ENCODE results near the gene SYNE3. TPM values are rescaled to one million over a fixed set of nuclear protein-coding genes. Genes with fewer than 3 reads are reported as not detected.

The SYNE3 gene
- total and polyA plus RNA-seq, 10 of the 15 experiments (the other 5 are each of a cell fraction or from before 2014, with no cell fraction given) = 1.4 to 44.1 (median 13.4) TPM

DNA sequence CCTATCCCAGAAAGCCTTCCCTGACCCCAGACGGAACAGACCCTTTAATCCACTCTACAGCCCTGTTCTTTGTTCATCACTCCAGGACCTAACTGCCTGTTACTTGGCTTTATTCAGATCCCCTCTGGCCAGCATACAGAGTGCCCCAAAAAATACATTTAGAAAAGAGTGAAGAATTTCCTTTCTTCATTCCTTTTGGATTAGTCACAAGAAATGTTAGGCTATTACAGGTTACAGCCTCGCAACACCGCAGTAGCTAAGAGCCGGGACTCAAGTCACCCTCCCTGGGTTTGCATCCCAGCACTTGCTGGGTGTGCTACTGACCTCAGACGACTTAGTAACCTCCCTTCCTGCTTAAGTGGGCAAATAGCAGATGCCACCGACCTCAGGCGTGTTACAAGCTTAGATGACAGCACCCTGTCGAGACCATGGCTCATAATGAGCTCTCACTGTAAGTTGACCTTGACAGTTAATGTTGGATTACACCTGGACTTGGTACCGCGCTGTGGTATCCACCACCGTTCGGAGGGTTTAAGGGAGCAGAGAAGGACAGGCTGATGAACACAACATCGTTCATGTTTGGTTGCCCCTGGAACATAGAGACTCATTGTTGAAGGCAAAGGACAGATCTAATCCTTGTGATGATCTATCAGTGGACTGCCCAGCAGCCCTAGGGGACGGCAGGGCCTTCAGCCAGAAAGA lies 31.3 kb upstream of the SYNE3 start (continued):
- no peak for TF ChIP-seq JUND (IDR thresholded peaks at IDR 0.05; ENCODE audit: low read depth, low read length)
- TF ChIP-seq KLF5 (IDR thresholded peaks at IDR 0.05; ENCODE audit: partially characterized antibody) = no peak
- TF ChIP-seq, protein P1, sequence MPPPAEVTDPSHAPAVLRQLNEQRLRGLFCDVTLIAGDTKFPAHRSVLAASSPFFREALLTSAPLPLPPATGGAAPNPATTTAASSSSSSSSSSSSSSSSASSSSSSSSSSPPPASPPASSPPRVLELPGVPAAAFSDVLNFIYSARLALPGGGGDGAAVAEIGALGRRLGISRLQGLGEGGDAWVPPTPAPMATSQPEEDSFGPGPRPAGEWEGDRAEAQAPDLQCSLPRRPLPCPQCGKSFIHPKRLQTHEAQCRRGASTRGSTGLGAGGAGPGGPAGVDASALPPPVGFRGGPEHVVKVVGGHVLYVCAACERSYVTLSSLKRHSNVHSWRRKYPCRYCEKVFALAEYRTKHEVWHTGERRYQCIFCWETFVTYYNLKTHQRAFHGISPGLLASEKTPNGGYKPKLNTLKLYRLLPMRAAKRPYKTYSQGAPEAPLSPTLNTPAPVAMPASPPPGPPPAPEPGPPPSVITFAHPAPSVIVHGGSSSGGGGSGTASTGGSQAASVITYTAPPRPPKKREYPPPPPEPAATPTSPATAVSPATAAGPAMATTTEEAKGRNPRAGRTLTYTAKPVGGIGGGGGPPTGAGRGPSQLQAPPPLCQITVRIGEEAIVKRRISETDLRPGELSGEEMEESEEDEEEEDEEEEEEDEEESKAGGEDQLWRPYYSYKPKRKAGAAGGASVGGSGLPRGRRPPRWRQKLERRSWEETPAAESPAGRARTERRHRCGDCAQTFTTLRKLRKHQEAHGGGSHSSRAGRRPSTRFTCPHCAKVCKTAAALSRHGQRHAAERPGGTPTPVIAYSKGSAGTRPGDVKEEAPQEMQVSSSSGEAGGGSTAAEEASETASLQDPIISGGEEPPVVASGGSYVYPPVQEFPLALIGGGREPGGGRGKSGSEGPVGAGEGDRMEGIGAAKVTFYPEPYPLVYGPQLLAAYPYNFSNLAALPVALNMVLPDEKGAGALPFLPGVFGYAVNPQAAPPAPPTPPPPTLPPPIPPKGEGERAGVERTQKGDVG (CRISPR knock-in tag; IDR thresholded peaks at IDR 0.05) = no peak

DNA sequence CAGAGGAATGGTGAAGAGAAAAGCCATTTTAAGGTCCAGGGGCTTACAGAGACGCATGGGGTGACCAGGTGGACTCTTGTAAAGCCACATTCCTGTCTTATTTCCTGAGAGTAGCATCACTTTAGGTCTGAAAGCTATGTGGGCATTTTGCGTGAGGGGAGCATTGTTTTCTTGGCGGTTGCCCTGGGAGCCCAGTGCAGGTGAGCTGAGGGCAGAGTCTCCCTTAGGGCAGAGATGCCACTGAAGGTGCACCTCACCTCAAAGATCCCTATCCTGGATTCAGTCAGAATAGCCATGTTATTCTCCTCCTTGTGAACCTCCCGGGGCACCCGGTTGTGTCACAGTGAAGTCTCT lies 30.8 kb upstream of the SYNE3 start:
- Histone ChIP-seq H3K4me1 (ENCODE audit: control insufficient read depth, insufficient read depth, low read length) (no peaks in the 10 kb centered on the region), H3K79me2 (ENCODE audit: control insufficient read depth, insufficient read depth, low read length) (peaks cover 2% of the 10 kb centered on the region), H3K4me3 (no peak overlapping the region), H3K27ac (ENCODE audit: control insufficient read depth, insufficient read depth) (no peak overlapping the region), H3K36me3 (ENCODE audit: control insufficient read depth in 2 of 2, insufficient read depth in 2 of 2, low read length in 1 of 2) (peaks cover 0 to 4% of the 10 kb centered on the region in 2 experiments; a peak in 3 of 4 replicates), H3K9me3 (replicated peaks; ENCODE audit: control insufficient read depth, insufficient read depth, low read length) (no peaks in the 10 kb centered on the region), H2AFZ (ENCODE audit: control insufficient read depth, low read depth, low read length) (no peak overlapping the region), H3K9ac (ENCODE audit: control insufficient read depth, insufficient read depth, low read length) (no peak overlapping the region), H4K20me1 (ENCODE audit: control insufficient read depth, insufficient read depth) (no peaks in the 10 kb centered on the region), H3K27me3 (replicated peaks in 1 of 2; ENCODE audit: control insufficient read depth in 2 of 2, insufficient read depth in 2 of 2, low read length in 1 of 2) (no peaks in the 10 kb centered on the region), H3K4me2 (ENCODE audit: control insufficient read depth, insufficient read depth) (no peak overlapping the region)
- intact Hi-C loops (cut with micrococcal nuclease; ENCODE audit: unreplicated experiment) = no loop called here
- ChIA-PET RAD21 (ENCODE audit: unreplicated experiment) (interaction anchor here (0.6 to 1.2 kb wide), 3 partner anchors 12 to 21 kb away, joined by 3 to 4 read pairs (median 3); no protein-coding TSS in a partner anchor), SMC1A (ENCODE audit: uncharacterized antibody, unreplicated experiment) (interaction anchor here (0.8 to 2.9 kb wide), 2 partner anchors 11 to 226 kb away, joined by 3 to 12 read pairs; no protein-coding TSS in a partner anchor), POLR2A (no interaction called here), CTCF (interaction anchor here (0.8 to 1.4 kb wide), 4 partner anchors 13 to 227 kb away, joined by 3 to 6 read pairs (median 4); no protein-coding TSS in a partner anchor)
- in situ Hi-C loops (cut with MboI) = no loop called here
- TF ChIP-seq RAD21 (IDR thresholded peaks at IDR 0.05; ENCODE audit: insufficient read depth, low read depth, low read length) (no peak), BRCA1 (IDR thresholded peaks at IDR 0.05; ENCODE audit: low read depth, low read length) (no peak)
- TF ChIP-seq, protein P2, sequence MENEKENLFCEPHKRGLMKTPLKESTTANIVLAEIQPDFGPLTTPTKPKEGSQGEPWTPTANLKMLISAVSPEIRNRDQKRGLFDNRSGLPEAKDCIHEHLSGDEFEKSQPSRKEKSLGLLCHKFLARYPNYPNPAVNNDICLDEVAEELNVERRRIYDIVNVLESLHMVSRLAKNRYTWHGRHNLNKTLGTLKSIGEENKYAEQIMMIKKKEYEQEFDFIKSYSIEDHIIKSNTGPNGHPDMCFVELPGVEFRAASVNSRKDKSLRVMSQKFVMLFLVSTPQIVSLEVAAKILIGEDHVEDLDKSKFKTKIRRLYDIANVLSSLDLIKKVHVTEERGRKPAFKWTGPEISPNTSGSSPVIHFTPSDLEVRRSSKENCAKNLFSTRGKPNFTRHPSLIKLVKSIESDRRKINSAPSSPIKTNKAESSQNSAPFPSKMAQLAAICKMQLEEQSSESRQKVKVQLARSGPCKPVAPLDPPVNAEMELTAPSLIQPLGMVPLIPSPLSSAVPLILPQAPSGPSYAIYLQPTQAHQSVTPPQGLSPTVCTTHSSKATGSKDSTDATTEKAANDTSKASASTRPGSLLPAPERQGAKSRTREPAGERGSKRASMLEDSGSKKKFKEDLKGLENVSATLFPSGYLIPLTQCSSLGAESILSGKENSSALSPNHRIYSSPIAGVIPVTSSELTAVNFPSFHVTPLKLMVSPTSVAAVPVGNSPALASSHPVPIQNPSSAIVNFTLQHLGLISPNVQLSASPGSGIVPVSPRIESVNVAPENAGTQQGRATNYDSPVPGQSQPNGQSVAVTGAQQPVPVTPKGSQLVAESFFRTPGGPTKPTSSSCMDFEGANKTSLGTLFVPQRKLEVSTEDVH (IDR thresholded peaks at IDR 0.05; ENCODE audit: low read depth, partially characterized antibody) = no peak
- no peak for ATAC-seq
- 99% methylated on average over 5 of the region's 5 CpGs for WGBS (ENCODE audit: insufficient coverage, insufficient replicate concordance, low lambda C conversion rate, missing lambda C conversion rate)
- BruUV-seq (replicated peaks) = no TSS peak
- no peak for FAIRE-seq
- DNase-seq (ENCODE audit: low read depth, low spot score) = no peak

All from GM12878 (cell line).